HG03354 (cell line): ENCODE data around the gene HES2.
"Not testable (repeated sequence)": the region's sequence is repeated elsewhere in the genome, so short reads cannot be mapped to it uniquely, and the experiment has no call there.

Source experiments
- ATAC-seq: cut with Tn5 transposase; IDR thresholded peaks from one replicate; pipeline ENCODE4 v1.9.1; 2021; ENCODE audit warnings: mild to moderate bottlenecking; ENCODE audit not compliant: unreplicated experiment, poor library complexity, severe bottlenecking

Gene HES2

GRCh38 chr1:6393400-6394187 is 26.1 kb downstream of the HES2 start, which contains the start of gene ACOT7:
Gene ACOT7, minus strand, starts transcription at chr1:6393767. Its CDS starts 368 bp downstream, at chr1:6393399.
- ATAC-seq, result peak; percentile 84

GRCh38 chr1:6392809-6393399 is 26.8 kb downstream of the HES2 start:
- peak; percentile 27 for ATAC-seq

GRCh38 chr1:6391951-6392808 is 27.5 kb downstream of the HES2 start:
- peak; percentile 14 for ATAC-seq

GRCh38 chr1:6389971-6390370 is 29.7 kb downstream of the HES2 start:
- ATAC-seq, result no peak

GRCh38 chr1:6386371-6386949 is 33.3 kb downstream of the HES2 start:
- no peak for ATAC-seq

- no peak for ATAC-seq
Observed at GRCh38 chr1:6385488-6386191, 34.1 kb downstream of the HES2 start.

- ATAC-seq, result no peak
Observed at GRCh38 chr1:6384962-6385361, 34.8 kb downstream of the HES2 start.

- ATAC-seq, result no peak
Observed at GRCh38 chr1:6384135-6384534, 35.6 kb downstream of the HES2 start.

GRCh38 chr1:6380037-6380436 is 39.7 kb downstream of the HES2 start:
- no peak for ATAC-seq

GRCh38 chr1:6378096-6378746 is 41.5 kb downstream of the HES2 start:
- ATAC-seq, result no peak

GRCh38 chr1:6373961-6374720 is 45.6 kb downstream of the HES2 start:
- no peak for ATAC-seq

GRCh38 chr1:6372236-6372635 is 47.5 kb downstream of the HES2 start:
- not testable (repeated sequence) for ATAC-seq

- no peak for ATAC-seq
Observed at GRCh38 chr1:6370006-6370405, 49.7 kb downstream of the HES2 start.

GRCh38 chr1:6367381-6368012 is 52.2 kb downstream of the HES2 start:
- no peak for ATAC-seq

GRCh38 chr1:6365047-6365446 is 54.7 kb downstream of the HES2 start:
- ATAC-seq, result no peak

- not testable (repeated sequence) for ATAC-seq
Observed at GRCh38 chr1:6363085-6363884, 56.4 kb downstream of the HES2 start.
